IMR-90 (cell line): ENCODE results near the gene SLC49A4.

Experiments
- TF ChIP-seq, protein P1 (sequence below): conservative IDR thresholded peaks from 2 replicates; pipeline ENCODE4 v1.5.1; 2012; ENCODE audit warnings: mild to moderate bottlenecking, low read depth, low read length, improper control_type of control experiment
- TF ChIP-seq, protein P2 (sequence below): fragments of 150-350 bp; IDR thresholded peaks from 2 replicates; pipeline ENCODE4 v1.6.1; 2016; ENCODE audit warnings: low read depth, mild to moderate bottlenecking, low read length, moderate library complexity, borderline replicate concordance

- TF ChIP-seq, protein P1, sequence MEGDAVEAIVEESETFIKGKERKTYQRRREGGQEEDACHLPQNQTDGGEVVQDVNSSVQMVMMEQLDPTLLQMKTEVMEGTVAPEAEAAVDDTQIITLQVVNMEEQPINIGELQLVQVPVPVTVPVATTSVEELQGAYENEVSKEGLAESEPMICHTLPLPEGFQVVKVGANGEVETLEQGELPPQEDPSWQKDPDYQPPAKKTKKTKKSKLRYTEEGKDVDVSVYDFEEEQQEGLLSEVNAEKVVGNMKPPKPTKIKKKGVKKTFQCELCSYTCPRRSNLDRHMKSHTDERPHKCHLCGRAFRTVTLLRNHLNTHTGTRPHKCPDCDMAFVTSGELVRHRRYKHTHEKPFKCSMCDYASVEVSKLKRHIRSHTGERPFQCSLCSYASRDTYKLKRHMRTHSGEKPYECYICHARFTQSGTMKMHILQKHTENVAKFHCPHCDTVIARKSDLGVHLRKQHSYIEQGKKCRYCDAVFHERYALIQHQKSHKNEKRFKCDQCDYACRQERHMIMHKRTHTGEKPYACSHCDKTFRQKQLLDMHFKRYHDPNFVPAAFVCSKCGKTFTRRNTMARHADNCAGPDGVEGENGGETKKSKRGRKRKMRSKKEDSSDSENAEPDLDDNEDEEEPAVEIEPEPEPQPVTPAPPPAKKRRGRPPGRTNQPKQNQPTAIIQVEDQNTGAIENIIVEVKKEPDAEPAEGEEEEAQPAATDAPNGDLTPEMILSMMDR: no peak
- TF ChIP-seq, protein P2, sequence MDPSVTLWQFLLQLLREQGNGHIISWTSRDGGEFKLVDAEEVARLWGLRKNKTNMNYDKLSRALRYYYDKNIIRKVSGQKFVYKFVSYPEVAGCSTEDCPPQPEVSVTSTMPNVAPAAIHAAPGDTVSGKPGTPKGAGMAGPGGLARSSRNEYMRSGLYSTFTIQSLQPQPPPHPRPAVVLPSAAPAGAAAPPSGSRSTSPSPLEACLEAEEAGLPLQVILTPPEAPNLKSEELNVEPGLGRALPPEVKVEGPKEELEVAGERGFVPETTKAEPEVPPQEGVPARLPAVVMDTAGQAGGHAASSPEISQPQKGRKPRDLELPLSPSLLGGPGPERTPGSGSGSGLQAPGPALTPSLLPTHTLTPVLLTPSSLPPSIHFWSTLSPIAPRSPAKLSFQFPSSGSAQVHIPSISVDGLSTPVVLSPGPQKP: no peak
Observed at GRCh38 chr3:122800706-122801237, 5.9 kb downstream of the SLC49A4 start.
